K562 (cell line): Measurements from ENCODE around the gene ALAS2. TPM values are rescaled to one million over a fixed set of nuclear protein-coding genes. Genes with fewer than 3 reads are reported as not detected.

ENCODE experiments used
- CAMTA2 ChIP-seq: fragments of 250-450 bp; sonication (Bioruptor Pico); conservative IDR thresholded peaks from 2 replicates; pipeline ENCODE4 v1.5.1; 2022
- CC2D1A ChIP-seq: fragments of 450-650 bp; IDR thresholded peaks from 2 replicates; pipeline ENCODE4 v1.6.1; 2017; ENCODE audit warnings: mild to moderate bottlenecking
- CREB1 ChIP-seq, 2 experiments: sonication (generic) in 1 of 2; formaldehyde crosslinking in 1 of 2; IDR thresholded peaks; 2 replicates each; pipeline versions ENCODE4 v1.6.1 to v1.8.0; 2012 to 2022; ENCODE audit warnings: inconsistent platforms in 1 of 2, mild to moderate bottlenecking in 1 of 2, missing genetic modification reagents in 1 of 2, moderate library complexity in 1 of 2
- EHMT2 ChIP-seq: fragments of 450-650 bp; IDR thresholded peaks from 2 replicates; pipeline ENCODE4 v1.6.1; 2018; ENCODE audit warnings: antibody characterized with exemption
- GATAD2A ChIP-seq: fragments of 450-650 bp; IDR thresholded peaks from 2 replicates; pipeline ENCODE4 v1.6.1; 2017
- HDAC8 ChIP-seq: fragments of 450-650 bp; IDR thresholded peaks from 2 replicates; pipeline ENCODE4 v1.6.1; 2016; ENCODE audit warnings: mild to moderate bottlenecking, missing genetic modification characterization, moderate library complexity, missing compliant biosample characterization
- HEY1 ChIP-seq: fragments of 250-450 bp; sonication (Bioruptor Pico); IDR thresholded peaks from 2 replicates; pipeline ENCODE4 v1.5.0; 2020; ENCODE audit warnings: mild to moderate bottlenecking, moderate library complexity, borderline replicate concordance
- HNRNPL ChIP-seq: fragments of 200-400 bp; formaldehyde crosslinking; IDR thresholded peaks from 2 replicates; pipeline ENCODE4 v1.6.1; 2017; ENCODE audit warnings: low read depth, mild to moderate bottlenecking, low read length
- ID3 ChIP-seq, 2 experiments: fragments of 250-450 bp in 1 of 2; fragments of 450-650 bp in 1 of 2; sonication (Bioruptor Pico) in 1 of 2; IDR thresholded peaks; 2 replicates each; pipeline versions ENCODE4 v1.6.1 to v1.8.0; 2016 to 2021; ENCODE audit warnings: mild to moderate bottlenecking in 2 of 2, moderate library complexity in 2 of 2, missing compliant biosample characterization in 1 of 2, missing genetic modification characterization in 1 of 2
- JUN ChIP-seq, 2 experiments: sonication (generic) in 1 of 2; formaldehyde crosslinking in 1 of 2; IDR thresholded peaks; 2 replicates each; pipeline versions ENCODE4 v1.6.1 to v1.8.0; 2012 to 2022; ENCODE audit warnings: borderline replicate concordance in 2 of 2, mild to moderate bottlenecking in 2 of 2, improper control_type of control experiment in 1 of 2, low read depth in 1 of 2, low read length in 1 of 2, missing genetic modification reagents in 1 of 2
- MLLT1 ChIP-seq, 2 experiments: fragments of 450-650 bp; IDR thresholded peaks; 2 replicates each; pipeline ENCODE4 v1.6.1; 2016
- MTA1 ChIP-seq: fragments of 450-650 bp; IDR thresholded peaks from 2 replicates; pipeline ENCODE4 v1.6.1; 2017; ENCODE audit warnings: borderline replicate concordance
- MTF1 ChIP-seq: fragments of 250-450 bp; sonication (Bioruptor Pico); IDR thresholded peaks from 2 replicates; pipeline ENCODE4 v1.9.0; 2021; ENCODE audit warnings: moderate library complexity, mild to moderate bottlenecking, inconsistent platforms, borderline replicate concordance
- PHF21A ChIP-seq: fragments of 450-650 bp; IDR thresholded peaks from 2 replicates; pipeline ENCODE4 v1.6.1; 2017; ENCODE audit warnings: low read depth, borderline replicate concordance
- POLR2B ChIP-seq: fragments of 450-650 bp; IDR thresholded peaks from 2 replicates; pipeline ENCODE4 v1.6.1; 2018; ENCODE audit warnings: low read depth; ENCODE audit not compliant: partially characterized antibody
- RBM39 ChIP-seq: fragments of 200-400 bp; formaldehyde crosslinking; optimal IDR thresholded peaks from 2 replicates; pipeline ENCODE3; 2018; ENCODE audit warnings: low read depth, low read length
- ZNF444 ChIP-seq: fragments of 250-450 bp; sonication (Bioruptor Pico); IDR thresholded peaks from 2 replicates; pipeline ENCODE4 v1.4.0; 2020; ENCODE audit warnings: mild to moderate bottlenecking, moderate library complexity
- ZNF518B ChIP-seq: fragments of 250-450 bp; sonication (Bioruptor Pico); IDR thresholded peaks from 2 replicates; pipeline ENCODE4 v1.5.0; 2021; ENCODE audit warnings: mild to moderate bottlenecking, moderate library complexity
- ZNF778 ChIP-seq: fragments of 450-650 bp; formaldehyde crosslinking; IDR thresholded peaks from 2 replicates; pipeline ENCODE4 v1.4.0; 2020; ENCODE audit warnings: mild to moderate bottlenecking, moderate library complexity
- polyA plus RNA-seq, 8 experiments: library from polyadenylated mRNA; depleted of rRNA in 4 of 8; stranded (reverse) in 5 of 8; unstranded in 3 of 8; fragments of >200 nt; fragmentation: Nextera tagmentation in 2 of 8; fragmentation: Illumina TruSeq in 1 of 8; extraction: Ambion mirVana in 2 of 8; extraction: Trizol in 1 of 8; gene quantifications; 2 replicates each; pipeline versions ENCODE4 v1.2.1 to v1.2.3, GENCODE V29; 2011 to 2014; ENCODE audit warnings: inconsistent platforms in 1 of 8, missing spikeins in 1 of 8
- total RNA-seq, 7 experiments: library from RNA; depleted of rRNA in 6 of 7; stranded (reverse); fragments of >200 nt in 6 of 7; fragmentation: Illumina TruSeq in 2 of 7; extraction: Trizol in 2 of 7; gene quantifications; 2 replicates each; pipeline versions ENCODE4 v1.2.1 to v1.2.3, GENCODE V29; 2011 to 2021; ENCODE audit warnings: low replicate concordance in 1 of 7

ALAS2 gene
- total and polyA plus RNA-seq, 9 of the 15 experiments (the other 6 are each of a cell fraction or from before 2014, with no cell fraction given) = 14.6 to 101 (median 33.4) TPM

GRCh38 chrX:54994668-54995351 lies 36.0 kb downstream of the ALAS2 start (continued):
- TF ChIP-seq POLR2B (no peak), HEY1 (CRISPR knock-in tag) (no peak), MLLT1 (IDR thresholded peaks at IDR 0.05) (no peak), CAMTA2 (CRISPR knock-in tag) (no peak), PHF21A (no peak), ZNF518B (CRISPR knock-in tag) (no peak), CREB1 (IDR thresholded peaks at IDR 0.05) (no peak), CREB1 (CRISPR knock-in tag; IDR thresholded peaks at IDR 0.05) (no peak), RBM39 (no peak), JUN (IDR thresholded peaks at IDR 0.05; ENCODE audit: borderline replicate concordance, low read depth, low read length) (no peak), JUN (CRISPR knock-in tag; IDR thresholded peaks at IDR 0.05; ENCODE audit: borderline replicate concordance) (no peak), HNRNPL (no peak), EHMT2 (no peak), HDAC8 (tag) (no peak), ZNF444 (CRISPR knock-in tag) (no peak), ZNF778 (no peak), CC2D1A (no peak), MTF1 (CRISPR knock-in tag) (no peak), ID3 (CRISPR knock-in tag; IDR thresholded peaks at IDR 0.05) (no peak), ID3 (tag; IDR thresholded peaks at IDR 0.05) (no peak), MTA1 (no peak), GATAD2A (no peak)
- TF ChIP-seq, all 486 proteins: peak for 3
